ENCODE data around the gene CDK6. TPM values are rescaled to one million over a fixed set of nuclear protein-coding genes. Genes with fewer than 3 reads are reported as not detected.

The CDK6 gene
- total RNA-seq, 2 donors from 2014 or later = 28.5 to 36.6 TPM

DNA sequence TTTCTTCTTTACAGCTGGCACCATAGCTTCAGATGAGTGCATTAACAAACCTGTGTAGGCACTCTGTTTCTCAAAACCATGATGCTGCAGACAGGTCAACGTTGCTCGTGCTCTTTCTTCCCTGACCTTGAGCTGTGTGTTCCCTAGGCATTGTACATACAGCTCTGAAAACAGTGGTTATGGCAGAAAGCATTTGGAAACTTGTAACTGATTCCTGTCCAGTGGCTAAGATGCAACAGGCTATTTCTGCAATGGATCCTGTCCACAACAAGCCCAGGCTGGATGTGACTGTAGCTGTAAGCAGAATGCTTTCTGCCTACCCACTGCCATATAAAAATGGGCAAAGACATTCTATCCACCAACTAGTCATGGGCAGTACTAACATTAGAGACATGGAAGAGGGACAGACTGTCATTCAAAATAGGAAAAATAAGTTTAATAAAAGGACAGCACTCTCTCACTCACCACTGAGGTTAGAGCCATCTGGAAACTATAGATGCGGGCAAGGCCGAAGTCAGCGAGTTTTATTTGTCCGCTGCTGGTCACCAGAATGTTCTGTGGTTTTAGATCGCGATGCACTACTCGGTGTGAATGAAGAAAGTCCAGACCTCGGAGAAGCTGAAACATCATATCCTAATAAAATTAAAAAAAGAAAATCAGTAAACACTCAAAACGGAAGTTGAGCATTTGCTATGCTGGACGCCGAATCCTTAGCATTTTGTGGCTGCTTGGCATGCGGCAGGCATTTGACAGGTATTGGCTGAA is 111.0 kb downstream of the CDK6 start:
- no peak overlapping the region for H3K9ac ChIP-seq (ENCODE audit: extremely low read depth, low read length, poor library complexity, severe bottlenecking)
- 94 to 95% methylated on average over 10 to 14 of the region's 14 CpGs for WGBS, 2 experiments (ENCODE audit: insufficient coverage in 1 of 2, insufficient read length in 1 of 2)
- no peak overlapping the region for H3K4me3 ChIP-seq (ENCODE audit: low read length)
- H3K27ac ChIP-seq (ENCODE audit: low read depth, low read length) = no peak overlapping the region
- no peak for DNase-seq
- no peak overlapping the region for H3K27ac Mint-ChIP-seq
- H3K27me3 ChIP-seq (ENCODE audit: control insufficient read depth, insufficient read depth, low read length, poor library complexity, severe bottlenecking) = no peaks in the 10 kb centered on the region
- H3K36me3 ChIP-seq (ENCODE audit: control insufficient read depth, insufficient read depth, low read length) = peaks cover 26% of the 10 kb centered on the region
- no peaks in the 10 kb centered on the region for H3K9me3 ChIP-seq (ENCODE audit: control insufficient read depth, low read length)
- H3K36me3 Mint-ChIP-seq (ENCODE audit: low read depth) = peaks cover 16% of the 10 kb centered on the region
- H3K4me1 ChIP-seq (ENCODE audit: control insufficient read depth, insufficient read depth, low read length) = no peaks in the 10 kb centered on the region
- TF ChIP-seq, protein P1, sequence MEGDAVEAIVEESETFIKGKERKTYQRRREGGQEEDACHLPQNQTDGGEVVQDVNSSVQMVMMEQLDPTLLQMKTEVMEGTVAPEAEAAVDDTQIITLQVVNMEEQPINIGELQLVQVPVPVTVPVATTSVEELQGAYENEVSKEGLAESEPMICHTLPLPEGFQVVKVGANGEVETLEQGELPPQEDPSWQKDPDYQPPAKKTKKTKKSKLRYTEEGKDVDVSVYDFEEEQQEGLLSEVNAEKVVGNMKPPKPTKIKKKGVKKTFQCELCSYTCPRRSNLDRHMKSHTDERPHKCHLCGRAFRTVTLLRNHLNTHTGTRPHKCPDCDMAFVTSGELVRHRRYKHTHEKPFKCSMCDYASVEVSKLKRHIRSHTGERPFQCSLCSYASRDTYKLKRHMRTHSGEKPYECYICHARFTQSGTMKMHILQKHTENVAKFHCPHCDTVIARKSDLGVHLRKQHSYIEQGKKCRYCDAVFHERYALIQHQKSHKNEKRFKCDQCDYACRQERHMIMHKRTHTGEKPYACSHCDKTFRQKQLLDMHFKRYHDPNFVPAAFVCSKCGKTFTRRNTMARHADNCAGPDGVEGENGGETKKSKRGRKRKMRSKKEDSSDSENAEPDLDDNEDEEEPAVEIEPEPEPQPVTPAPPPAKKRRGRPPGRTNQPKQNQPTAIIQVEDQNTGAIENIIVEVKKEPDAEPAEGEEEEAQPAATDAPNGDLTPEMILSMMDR (conservative IDR thresholded peaks at IDR 0.05) = no peak
- H3K27me3 Mint-ChIP-seq (ENCODE audit: insufficient read depth) = no peaks in the 10 kb centered on the region
- no peaks in the 10 kb centered on the region for H3K9me3 Mint-ChIP-seq
- H3K4me3 Mint-ChIP-seq = no peak overlapping the region
- H3K4me1 Mint-ChIP-seq = peaks cover 7% of the 10 kb centered on the region

DNA sequence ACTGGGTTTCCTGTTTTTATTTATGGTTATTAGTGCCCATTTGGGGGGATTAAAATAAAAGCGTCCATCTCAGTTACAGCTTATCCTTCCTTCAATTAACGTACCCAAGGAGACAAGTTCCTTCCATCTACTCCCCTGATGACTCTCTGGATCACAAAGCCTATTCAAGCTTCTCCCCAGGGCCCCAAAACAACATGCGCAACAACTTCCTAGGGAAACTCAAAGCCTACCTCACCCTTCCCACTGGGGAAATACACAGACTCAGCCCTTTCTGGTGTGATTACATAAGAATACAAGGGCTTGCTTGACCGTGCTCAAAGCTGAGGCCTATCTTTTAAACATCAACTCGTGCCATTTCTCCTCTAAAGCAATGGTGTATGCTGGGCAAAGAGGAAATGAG is 112.4 kb downstream of the CDK6 start:
- Mint-ChIP-seq H3K4me3 (no peak overlapping the region), H3K27me3 (ENCODE audit: insufficient read depth) (no peaks in the 10 kb centered on the region), H3K4me1 (peaks cover 7% of the 10 kb centered on the region), H3K9me3 (no peaks in the 10 kb centered on the region), H3K27ac (no peak overlapping the region), H3K36me3 (ENCODE audit: low read depth) (peaks cover 16% of the 10 kb centered on the region)
- 33 to 68% methylated on average over 1 to 5 of the region's 5 CpGs for WGBS, 2 experiments (ENCODE audit: insufficient coverage in 1 of 2, insufficient read length in 1 of 2)
- Histone ChIP-seq H3K4me1 (ENCODE audit: control insufficient read depth, insufficient read depth, low read length) (no peaks in the 10 kb centered on the region), H3K9me3 (ENCODE audit: control insufficient read depth, low read length) (no peaks in the 10 kb centered on the region), H3K9ac (ENCODE audit: extremely low read depth, low read length, poor library complexity, severe bottlenecking) (no peak overlapping the region), H3K36me3 (ENCODE audit: control insufficient read depth, insufficient read depth, low read length) (peaks cover 26% of the 10 kb centered on the region), H3K27me3 (ENCODE audit: control insufficient read depth, insufficient read depth, low read length, poor library complexity, severe bottlenecking) (no peaks in the 10 kb centered on the region), H3K4me3 (ENCODE audit: low read length) (no peak overlapping the region), H3K27ac (ENCODE audit: low read depth, low read length) (no peak overlapping the region)
- TF ChIP-seq, protein P1 (conservative IDR thresholded peaks at IDR 0.05) = no peak
- peak; percentile 69 for DNase-seq

DNA sequence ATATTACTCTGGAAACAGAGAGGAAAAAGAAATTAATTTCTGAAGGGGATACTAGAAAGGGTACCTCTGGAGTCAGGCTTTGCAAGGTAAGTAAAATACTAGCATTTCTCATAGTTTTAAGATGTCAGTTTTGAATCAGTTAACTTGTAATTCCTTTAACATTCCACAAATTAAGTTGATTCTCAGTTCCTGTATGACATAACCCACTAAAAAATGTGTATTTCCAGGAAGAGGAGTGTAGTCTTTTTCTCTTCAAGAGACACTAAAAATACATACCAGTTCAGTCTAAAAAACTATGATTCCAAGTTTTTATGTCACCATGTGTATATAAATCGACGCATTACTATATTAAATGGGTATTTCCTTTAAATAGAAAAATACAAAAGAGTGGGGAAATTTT is 113.2 kb downstream of the CDK6 start:
- no peaks in the 10 kb centered on the region for H3K27me3 Mint-ChIP-seq (ENCODE audit: insufficient read depth)

More for the DNA sequence above, 113.2 kb downstream of the CDK6 start:
- Mint-ChIP-seq H3K27ac (no peak overlapping the region), H3K4me1 (peaks cover 7% of the 10 kb centered on the region), H3K36me3 (ENCODE audit: low read depth) (peaks cover 16% of the 10 kb centered on the region), H3K9me3 (no peaks in the 10 kb centered on the region), H3K4me3 (no peak overlapping the region)
- WGBS, 2 experiments (ENCODE audit: insufficient coverage in 1 of 2, insufficient read length in 1 of 2) = no CpG with 5 or more reads among the region's 2 CpGs
- peaks cover 26% of the 10 kb centered on the region for H3K36me3 ChIP-seq (ENCODE audit: control insufficient read depth, insufficient read depth, low read length)
- H3K27me3 ChIP-seq (ENCODE audit: control insufficient read depth, insufficient read depth, low read length, poor library complexity, severe bottlenecking) = no peaks in the 10 kb centered on the region
- H3K4me3 ChIP-seq (ENCODE audit: low read length) = no peak overlapping the region
- no peak overlapping the region for H3K27ac ChIP-seq (ENCODE audit: low read depth, low read length)
- no peak for DNase-seq
- H3K4me1 ChIP-seq (ENCODE audit: control insufficient read depth, insufficient read depth, low read length) = no peaks in the 10 kb centered on the region
- TF ChIP-seq, protein P1 (conservative IDR thresholded peaks at IDR 0.05) = no peak
- no peaks in the 10 kb centered on the region for H3K9me3 ChIP-seq (ENCODE audit: control insufficient read depth, low read length)
- no peak overlapping the region for H3K9ac ChIP-seq (ENCODE audit: extremely low read depth, low read length, poor library complexity, severe bottlenecking)
